DMS53 treated with DMSO at 0.1 percent for 48 hours (cell line): ENCODE measurements around the gene SLC16A12.

Source experiments
- DNase-seq: peaks from one replicate; lab custom pipeline; 2025; ENCODE audit not compliant: unreplicated experiment; lab: John Stamatoyannopoulos, UW

SLC16A12 gene

GRCh38 chr10:89515031-89515841, 20.2 kb downstream of the SLC16A12 start:
- DNase-seq, result no peak

DNA sequence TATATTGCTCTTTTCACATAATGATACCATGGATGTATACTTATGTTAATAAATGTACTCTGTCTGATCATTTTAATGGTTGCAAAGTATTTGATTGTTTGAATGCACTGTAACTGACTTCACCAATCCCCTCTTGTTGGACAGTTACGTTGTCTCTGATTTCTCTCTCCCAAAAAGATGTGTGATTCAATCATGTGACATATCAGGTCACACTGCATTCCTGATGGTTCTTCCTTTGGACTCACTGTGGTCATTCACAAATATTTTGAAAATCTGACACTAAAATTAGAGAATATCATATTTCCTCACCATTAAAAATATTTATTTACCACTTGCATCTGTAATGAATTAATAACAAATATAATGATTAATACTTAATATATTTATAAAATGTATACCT, 22.2 kb downstream of the SLC16A12 start:
- DNase-seq, result no peak

- no peak for DNase-seq
Observed at GRCh38 chr10:89505640-89506275, 29.6 kb downstream of the SLC16A12 start.

DNA sequence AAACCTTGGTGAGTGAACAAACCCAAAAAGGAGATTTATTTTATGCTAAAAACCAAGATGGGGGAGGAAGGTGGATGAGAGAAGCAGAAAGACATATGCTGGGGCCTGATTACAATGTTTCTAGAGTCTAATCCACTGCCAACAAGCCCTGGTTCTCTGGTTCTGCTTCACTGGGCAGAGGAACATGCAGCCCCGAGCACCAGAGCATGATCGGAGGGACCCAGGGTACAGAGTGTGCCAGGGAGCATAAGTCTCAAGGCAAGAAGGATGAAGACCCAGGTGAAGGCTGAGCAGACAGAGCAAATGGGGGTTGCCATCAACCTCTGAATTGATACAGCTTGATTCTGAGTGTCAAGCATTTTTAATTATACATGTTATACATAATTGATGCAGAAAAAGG, 30.7 kb downstream of the SLC16A12 start:
- DNase-seq, result no peak

DNA sequence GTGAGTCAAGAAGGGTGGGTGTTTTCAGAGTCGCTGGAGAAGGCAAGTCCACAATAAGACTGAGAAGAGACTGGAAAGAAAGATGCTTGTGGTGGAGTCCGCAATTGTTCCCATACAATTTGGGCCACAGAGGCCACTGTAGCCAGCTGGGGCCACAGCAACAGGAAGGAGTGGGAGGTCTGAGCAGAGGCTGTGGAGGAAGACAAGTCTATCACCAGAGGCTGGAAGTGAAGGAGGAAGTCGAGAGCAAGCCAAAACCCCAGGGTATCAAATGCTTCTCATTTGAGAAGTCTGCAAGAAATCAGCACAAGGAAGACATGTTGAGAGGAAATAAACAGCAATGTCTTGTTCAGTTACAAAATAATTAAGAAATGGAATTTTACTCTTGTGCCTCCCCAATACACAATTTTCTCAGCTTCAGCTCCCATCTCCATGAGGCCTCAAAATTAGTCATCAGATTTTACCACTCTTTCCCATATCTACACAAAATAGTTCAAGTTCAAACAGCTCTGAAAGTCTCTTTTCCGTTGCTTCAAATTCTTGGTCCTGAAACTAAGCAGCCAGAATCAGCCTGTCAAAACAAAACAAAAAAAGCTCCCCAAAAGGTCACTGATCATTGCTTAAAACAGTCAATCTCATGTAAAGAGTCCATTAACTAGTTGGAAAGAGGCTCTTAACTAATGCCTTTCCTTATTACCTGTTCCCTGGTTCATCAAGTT, 31.6 kb downstream of the SLC16A12 start:
- DNase-seq, result no peak

DNA sequence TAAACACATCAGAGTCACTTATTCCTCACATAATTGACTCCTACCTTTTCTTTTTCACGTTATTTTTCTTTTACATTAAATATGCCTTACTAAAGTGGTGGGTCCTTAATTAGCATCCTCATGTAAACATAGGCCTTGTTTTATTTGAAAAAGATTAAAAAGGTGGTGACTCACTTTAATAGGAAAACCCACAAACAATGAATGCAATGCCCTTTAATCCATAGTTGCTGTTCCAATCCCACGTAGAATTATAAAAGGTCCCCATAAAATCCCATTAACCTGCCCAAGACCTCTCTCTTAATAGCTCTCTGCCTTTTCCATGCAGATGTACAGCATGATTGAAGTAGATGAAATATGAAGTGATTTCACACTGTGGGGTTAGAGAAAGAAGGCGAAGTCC, 32.2 kb downstream of the SLC16A12 start:
- no peak for DNase-seq

GRCh38 chr10:89502549-89502948, 32.8 kb downstream of the SLC16A12 start:
- DNase-seq, result no peak

- no peak for DNase-seq
Observed at GRCh38 chr10:89494575-89494974, 40.8 kb downstream of the SLC16A12 start.

DNA sequence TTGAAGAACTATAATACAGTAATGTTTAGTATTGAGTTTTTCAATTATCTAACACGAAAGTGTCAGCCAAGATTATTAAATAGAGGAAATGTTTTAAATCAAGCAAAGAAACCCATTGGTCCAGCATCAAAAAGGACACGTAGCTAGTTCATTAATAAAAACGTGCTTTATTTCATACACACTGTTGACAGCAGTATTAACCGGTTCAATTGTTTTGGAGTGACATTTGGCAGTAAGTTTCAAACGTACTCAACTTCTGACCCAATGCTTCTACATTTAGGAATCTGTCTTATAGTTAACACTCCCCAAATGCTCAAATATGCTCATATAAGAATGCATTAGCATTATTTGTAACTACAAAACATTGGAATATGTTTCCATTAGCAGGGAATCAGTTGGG, 41.3 kb downstream of the SLC16A12 start:
- DNase-seq, result no peak

GRCh38 chr10:89491932-89492331, 43.5 kb downstream of the SLC16A12 start:
- DNase-seq, result no peak

DNA sequence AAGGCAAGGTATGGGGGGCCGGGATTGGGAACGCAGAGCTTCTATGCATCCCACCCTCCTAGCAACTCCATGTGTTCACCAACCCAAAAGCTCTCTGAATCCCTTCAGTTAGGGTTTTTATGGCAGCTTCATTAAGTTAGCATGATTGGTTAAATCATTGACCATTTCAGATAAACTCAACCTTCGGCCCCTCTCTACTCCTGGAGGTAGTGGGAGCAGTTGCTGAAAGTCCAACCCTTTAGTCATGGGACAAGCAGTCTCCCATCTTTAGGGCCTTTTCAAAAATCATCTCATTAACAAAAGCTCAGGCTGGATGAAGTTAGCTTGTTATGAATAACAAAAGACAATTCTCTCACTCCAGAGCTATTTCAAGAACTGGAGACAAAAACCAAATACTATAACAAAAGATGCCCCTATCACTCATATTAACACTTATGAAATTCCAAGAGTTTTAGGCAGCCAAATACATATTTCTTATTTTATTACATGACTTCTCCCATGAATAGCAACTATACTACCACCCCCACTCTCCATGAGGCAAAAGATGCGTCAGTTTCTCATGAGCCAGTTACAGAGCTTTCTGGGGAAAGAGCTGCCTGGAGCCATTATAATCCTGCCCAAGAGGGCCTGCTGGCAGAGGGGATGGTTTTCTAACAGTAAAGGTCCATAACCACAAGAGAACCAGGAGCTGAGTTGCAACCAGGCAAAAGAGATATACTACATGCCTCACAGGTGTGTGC, 44.6 kb downstream of the SLC16A12 start:
- DNase-seq, result no peak

DNA sequence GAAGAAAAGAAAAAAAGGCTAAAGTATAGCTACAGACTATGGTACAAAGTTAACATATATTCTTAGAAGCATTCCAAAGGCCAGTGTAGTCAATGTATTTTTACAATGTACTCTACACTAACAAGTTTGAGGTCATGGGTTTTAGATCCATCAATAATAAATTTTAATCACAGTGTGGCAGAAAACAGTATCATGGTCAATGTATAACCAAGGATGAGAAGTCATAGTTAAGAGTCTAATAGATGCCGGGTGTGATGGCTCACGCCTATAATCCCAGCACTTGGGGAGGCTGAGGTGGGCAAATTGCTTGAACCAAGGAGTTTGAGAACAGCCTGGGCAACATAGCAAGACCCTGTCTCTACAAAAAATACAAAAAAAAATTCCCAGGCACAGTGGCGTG, 53.1 kb downstream of the SLC16A12 start:
- DNase-seq, result no peak

- no peak for DNase-seq
Observed at GRCh38 chr10:89481662-89482061, 53.7 kb downstream of the SLC16A12 start.

- no peak for DNase-seq
Observed at GRCh38 chr10:89479771-89480446, 55.5 kb downstream of the SLC16A12 start.

GRCh38 chr10:89478739-89479654, 56.4 kb downstream of the SLC16A12 start:
- no peak for DNase-seq

DNA sequence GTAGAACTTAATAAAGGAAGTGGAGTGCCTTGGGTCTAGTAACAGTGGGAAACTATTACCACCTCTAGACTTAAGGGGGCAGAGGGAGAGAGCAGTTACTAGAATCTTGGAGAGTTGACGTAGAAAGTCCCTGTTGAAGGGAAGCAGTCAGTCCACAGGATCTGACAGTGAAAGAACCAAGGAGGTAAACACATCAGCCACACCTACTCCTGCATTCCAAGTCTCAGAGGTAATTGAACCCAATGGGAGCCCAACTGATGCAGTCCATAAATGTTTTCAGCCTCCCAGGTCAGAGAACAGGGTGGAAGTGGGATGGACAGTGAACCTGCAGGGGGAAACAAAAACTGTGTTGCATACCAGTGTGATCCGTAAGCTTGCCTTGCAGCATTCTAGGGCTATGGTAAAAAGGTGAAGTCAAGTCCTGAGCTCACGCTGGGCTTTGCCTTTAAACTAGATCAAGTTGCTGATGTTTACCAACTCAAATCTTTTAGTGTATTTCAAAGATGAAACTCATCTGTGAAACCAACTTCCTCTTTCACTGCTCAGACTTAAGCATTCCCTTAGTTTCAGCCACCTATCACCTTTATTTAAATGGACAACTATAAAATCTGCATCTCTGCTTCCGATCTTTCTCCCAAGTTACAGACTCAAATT, 57.2 kb downstream of the SLC16A12 start:
- DNase-seq, result no peak

GRCh38 chr10:89476150-89476549, 59.2 kb downstream of the SLC16A12 start:
- DNase-seq, result no peak

DNA sequence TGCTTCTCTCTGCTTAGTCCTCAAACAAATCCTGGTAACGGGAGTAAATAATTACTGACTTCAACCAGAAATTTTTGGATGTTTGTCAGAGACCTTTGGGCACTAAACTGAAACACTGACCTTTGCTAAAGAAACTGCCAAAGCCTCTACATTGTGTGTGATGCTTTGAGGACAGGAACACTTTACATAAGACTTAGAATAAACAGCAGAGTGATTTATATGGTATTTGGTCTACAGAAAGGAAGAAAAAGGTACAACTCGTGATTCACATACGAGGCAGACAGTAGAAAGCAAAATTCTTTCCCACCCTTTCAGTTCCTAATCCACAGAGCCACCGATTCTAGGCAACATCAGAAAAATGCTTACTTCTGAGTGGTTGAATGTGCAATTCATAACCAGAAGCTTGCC, 59.8 kb downstream of the SLC16A12 start:
- no peak for DNase-seq

DNA sequence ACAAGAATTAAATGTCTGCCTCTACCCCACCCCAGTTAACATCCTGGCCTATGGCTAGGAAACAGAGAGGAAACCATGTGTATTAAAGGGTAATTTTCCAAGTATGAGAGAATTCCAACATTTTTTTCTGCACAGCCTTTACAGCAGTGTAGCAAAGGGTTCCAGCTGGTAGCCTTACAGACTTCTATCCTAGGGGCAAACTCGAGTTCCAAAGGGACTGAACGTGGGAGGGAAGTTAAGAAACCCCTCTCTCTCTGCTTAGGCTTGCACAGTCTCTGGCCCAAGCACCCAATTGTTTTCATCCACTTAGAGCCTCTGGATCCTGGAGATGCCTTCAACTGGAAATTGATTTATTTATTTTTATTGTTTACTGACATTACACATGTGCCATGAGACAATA, 60.3 kb downstream of the SLC16A12 start:
- DNase-seq, result no peak
